CD4-positive, alpha-beta T cell treated with Interferon alpha-2 for 1 hour (primary cell): ENCODE measurements around the gene HOXD4.

Source experiments
- DNase-seq, 2 donors: peaks; one replicate each; pipeline ENCODE4 v3.0.0-alpha.2; 2020 to 2022

Gene HOXD4

GRCh38 chr2:176114120-176114929, 37.0 kb upstream of the HOXD4 start:
- no peak for DNase-seq

- DNase-seq, result no peak
Observed at GRCh38 chr2:176114930-176115625, 36.3 kb upstream of the HOXD4 start.

DNA sequence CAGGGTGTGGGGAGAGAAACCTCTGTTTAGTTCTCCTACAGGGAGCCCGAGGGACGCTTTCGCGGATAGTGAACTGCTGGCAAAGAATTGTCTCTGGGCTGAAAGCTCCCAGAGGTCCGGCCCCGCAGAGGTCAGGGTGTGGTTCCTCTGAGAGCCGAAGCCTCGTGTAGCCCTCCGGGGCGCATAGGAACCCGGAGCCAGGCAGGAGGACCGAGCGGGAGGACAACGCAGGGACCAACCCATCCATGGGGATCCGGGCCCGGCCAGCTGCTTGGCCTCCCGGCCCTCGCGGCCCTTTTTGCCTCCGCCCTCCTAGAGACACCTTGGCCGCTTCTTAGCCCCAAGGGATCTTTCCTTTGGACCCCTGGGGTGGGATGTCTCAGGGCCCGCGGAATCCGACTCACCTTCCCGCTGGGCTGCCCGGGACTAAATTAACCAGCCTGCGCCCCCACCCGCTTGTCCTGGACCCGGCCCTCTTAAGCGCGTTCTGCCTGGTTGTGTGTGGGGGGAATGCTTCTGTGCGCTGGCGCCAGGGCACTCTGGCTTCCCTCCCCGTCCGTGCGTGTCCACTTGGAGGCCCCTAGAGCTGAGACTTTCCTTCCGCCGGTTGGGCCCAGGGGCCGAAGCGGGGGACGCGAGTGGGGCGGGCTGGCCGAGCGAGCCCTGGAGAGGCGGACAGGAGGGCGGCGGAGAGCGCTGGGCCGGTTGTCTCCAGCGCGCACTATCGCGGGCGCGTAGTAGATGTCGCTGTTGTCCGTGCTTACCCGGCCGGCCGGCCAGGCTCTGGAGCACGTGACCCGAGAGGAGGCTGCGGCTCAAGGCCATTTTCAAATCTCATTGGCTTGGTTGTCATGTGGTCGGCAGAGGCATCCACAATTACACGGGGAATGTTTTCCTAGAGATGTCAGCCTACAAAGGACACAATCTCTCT, 35.2 kb upstream of the HOXD4 start, which contains the start of gene HOXD10:
Gene HOXD10, plus strand, starts transcription at position 896 of the 931 bp plus-strand sequence. CDS start 56 bp downstream, outside the sequence.
- DNase-seq, result no peak

DNA sequence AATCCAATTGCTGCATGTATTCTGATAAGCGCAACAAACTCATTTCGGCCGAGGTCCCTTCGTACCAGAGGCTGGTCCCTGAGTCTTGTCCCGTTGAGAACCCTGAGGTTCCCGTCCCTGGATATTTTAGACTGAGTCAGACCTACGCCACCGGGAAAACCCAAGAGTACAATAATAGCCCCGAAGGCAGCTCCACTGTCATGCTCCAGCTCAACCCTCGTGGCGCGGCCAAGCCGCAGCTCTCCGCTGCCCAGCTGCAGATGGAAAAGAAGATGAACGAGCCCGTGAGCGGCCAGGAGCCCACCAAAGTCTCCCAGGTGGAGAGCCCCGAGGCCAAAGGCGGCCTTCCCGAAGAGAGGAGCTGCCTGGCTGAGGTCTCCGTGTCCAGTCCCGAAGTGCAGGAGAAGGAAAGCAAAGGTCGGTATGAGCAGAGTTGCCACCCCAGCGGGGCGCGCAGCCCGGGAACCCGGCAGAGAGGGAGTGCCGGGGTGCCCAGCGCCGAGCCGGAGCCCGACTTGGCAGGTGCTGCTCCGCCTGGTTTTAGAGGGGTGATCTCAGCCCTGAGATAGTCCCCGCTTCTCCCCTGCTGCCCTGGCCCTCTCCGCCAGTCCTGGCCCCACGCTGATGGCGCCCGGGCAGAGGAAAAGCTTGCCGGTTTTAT, 34.1 kb upstream of the HOXD4 start:
- DNase-seq, result no peak

- no peak for DNase-seq
Observed at GRCh38 chr2:176117823-176118371, 33.5 kb upstream of the HOXD4 start.

GRCh38 chr2:176118601-176119339, 32.6 kb upstream of the HOXD4 start:
- DNase-seq, result no peak

GRCh38 chr2:176120364-176121189, 30.8 kb upstream of the HOXD4 start:
- DNase-seq, result no peak

GRCh38 chr2:176121190-176122051, 29.9 kb upstream of the HOXD4 start:
- DNase-seq, result no peak

DNA sequence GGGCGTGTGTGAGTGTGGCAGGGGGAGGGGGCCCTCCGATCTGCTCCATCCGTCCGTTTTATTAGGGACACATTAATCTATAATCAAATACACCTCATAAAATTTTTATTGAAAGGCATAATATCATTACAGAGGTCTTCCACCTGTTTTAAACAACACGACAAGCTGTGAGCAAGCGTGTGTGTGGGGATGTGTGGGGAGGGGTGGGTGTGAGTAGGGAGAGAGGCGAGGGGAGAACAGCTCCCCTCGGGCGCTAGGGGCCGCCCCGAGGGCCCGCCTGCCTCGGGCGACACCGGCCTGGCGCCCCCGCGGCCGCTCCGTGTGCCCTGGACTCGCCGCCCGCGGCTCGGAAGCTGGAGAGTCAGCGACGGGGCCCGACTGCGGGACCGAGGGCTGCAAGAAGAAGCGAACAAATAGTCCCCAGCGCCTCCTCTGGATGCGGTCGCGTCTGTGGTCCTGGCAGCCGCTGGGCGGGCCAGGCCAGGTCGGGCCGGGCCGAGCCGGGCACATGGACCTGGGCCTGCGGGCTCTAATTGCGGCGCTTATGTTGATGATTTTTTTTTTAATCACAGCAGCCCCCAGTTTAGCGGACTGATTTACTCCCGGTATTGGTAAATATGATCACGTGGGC, 29.2 kb upstream of the HOXD4 start:
- no peak for DNase-seq

DNA sequence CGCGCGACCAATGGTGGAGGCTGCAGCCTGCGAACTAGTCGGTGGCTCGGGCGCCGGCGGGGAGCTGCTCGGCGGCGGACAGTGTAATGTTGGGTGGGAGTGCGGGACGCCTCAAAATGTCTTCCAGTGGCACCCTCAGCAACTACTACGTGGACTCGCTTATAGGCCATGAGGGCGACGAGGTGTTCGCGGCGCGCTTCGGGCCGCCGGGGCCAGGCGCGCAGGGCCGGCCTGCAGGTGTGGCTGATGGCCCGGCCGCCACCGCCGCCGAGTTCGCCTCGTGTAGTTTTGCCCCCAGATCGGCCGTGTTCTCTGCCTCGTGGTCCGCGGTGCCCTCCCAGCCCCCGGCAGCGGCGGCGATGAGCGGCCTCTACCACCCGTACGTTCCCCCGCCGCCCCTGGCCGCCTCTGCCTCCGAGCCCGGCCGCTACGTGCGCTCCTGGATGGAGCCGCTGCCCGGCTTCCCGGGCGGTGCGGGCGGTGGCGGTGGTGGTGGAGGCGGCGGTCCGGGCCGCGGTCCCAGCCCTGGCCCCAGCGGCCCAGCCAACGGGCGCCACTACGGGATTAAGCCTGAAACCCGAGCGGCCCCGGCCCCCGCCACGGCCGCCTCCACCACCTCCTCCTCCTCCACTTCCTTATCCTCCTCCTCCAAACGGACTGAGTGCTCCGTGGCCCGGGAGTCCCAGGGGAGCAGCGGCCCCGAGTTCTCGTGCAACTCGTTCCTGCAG, 28.5 kb upstream of the HOXD4 start, which contains the start of gene HOXD9:
Gene HOXD9, plus strand, starts transcription at position 37 of the 728 bp plus-strand sequence. Its CDS starts 50 bp downstream, at position 87.
- DNase-seq, result no peak

DNA sequence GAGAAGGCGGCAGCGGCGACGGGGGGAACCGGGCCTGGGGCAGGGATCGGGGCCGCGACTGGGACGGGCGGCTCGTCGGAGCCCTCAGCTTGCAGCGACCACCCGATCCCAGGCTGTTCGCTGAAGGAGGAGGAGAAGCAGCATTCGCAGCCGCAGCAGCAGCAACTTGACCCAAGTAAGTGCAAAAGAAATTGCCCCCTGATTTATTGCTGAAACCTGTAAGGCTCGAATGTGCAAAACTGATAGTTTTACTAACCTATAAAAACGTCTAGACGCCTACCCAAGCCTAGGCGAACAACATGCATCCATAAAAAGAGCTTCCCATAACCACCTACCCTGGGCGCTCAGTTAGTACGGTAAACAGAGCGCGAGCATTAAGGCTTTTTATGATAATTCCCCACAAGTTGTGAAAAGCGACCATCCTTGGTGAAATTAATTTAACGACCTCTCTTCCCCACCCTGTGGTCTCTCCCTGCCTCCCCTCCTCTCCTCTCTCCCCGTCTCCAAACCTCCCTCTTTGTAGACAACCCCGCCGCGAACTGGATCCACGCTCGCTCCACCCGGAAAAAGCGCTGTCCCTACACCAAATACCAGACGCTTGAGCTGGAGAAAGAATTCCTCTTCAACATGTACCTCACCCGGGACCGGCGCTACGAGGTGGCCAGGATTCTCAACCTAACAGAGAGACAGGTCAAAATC, 27.8 kb upstream of the HOXD4 start:
- no peak for DNase-seq

DNA sequence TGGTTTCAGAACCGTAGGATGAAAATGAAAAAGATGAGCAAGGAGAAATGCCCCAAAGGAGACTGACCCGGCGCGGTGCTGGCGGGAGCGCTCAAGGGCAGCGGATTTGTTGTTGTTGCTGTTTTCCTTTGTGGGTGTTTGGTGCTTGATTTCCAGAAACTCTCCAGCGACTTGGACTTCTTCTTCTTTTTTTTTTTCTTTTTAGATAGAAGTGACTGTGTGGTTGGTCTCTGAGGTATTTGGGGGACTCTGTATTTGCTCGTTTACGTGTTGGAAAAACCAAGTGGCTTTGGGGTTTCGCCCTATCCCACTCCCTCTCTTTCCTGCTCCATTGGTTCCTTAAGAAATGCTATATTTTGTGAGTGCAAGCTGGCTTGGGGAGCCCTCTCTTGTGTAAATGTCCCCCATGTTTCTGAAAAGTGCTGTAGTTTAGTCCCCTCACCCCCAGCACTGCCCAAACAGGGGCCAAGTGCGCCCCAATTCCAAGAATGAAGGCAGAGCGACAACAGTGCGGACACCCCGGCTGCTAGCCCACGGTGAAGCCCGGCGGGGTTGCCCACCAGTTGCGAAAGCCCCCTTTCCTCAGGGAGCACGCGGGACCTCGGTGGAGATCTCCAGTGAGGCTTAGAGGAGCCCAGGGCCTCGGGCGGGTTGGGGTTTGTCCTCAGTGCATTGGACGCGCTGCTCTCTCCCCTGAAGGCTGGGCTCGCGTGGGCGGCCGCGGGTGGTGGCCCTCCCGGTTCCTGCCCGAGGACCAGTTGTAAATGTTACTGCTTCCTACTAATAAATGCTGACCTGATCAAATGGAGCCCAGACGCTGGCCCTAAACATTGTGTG, 27.0 kb upstream of the HOXD4 start:
- DNase-seq, result no peak

GRCh38 chr2:176124947-176125771, 26.2 kb upstream of the HOXD4 start:
- DNase-seq, result no peak

DNA sequence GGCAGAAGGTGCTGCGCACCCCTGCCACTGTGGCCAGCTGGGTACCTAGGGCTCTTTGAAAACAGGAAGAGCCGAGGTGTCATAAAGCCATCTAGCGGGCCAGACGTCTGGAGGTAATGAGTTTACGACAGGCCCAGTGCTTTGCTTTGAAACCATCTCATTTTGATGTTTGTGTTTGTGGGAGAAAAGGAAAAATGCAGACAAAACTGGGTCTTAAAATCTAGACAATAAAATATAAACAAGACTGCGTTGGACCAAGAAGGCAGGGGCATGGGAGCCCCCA, 25.6 kb upstream of the HOXD4 start:
- no peak for DNase-seq

- DNase-seq, result peak; percentile 42 to 72
Observed at GRCh38 chr2:176126929-176127773, 24.2 kb upstream of the HOXD4 start.
